ACC112 (cell line): ENCODE data around the gene SERPINB10.

ENCODE experiments used
- H2AFZ ChIP-seq: fragments of 200-600 bp; sonication (generic); one replicate; pipeline ENCODE4 v1.6.0; 2017; ENCODE audit warnings: antibody characterized with exemption, low read length; ENCODE audit not compliant: unreplicated experiment
- H3K27ac ChIP-seq: fragments of 200-600 bp; sonication (generic); 2 replicates; pipeline ENCODE4 v1.5.1; 2014; ENCODE audit warnings: low read depth, mild to moderate bottlenecking, antibody characterized with exemption, low read length, moderate library complexity
- H3K27me3 ChIP-seq: fragments of 200-600 bp; sonication (generic); 2 replicates; pipeline ENCODE4 v1.6.1; 2014; ENCODE audit warnings: mild to moderate bottlenecking, antibody characterized with exemption, low read length, moderate library complexity, mixed read lengths; ENCODE audit not compliant: insufficient read depth
- H3K36me3 ChIP-seq: fragments of 200-600 bp; sonication (generic); 2 replicates; pipeline ENCODE4 v1.6.1; 2016; ENCODE audit warnings: mild to moderate bottlenecking, antibody characterized with exemption, low read length, moderate library complexity, mixed read lengths; ENCODE audit not compliant: insufficient read depth
- H3K4me1 ChIP-seq: fragments of 200-600 bp; sonication (generic); one replicate; pipeline ENCODE4 v1.6.1; 2016; ENCODE audit warnings: low read length, mixed read lengths; ENCODE audit not compliant: insufficient read depth, unreplicated experiment, control insufficient read depth
- H3K4me3 ChIP-seq: fragments of 200-600 bp; sonication (generic); 2 replicates; pipeline ENCODE4 v1.5.1; 2014; ENCODE audit warnings: mild to moderate bottlenecking, low read depth, low read length
- H3K79me2 ChIP-seq: fragments of 200-600 bp; sonication (generic); one replicate; pipeline ENCODE4 v1.6.0; 2016; ENCODE audit warnings: low read length; ENCODE audit not compliant: control insufficient read depth, unreplicated experiment, insufficient read depth

Gene SERPINB10

GRCh38 chr18:63890950-63891304, 16.8 kb upstream of the SERPINB10 start:
- H3K4me1 ChIP-seq = no peaks in the 10 kb centered on the region
- H2AFZ ChIP-seq = no peak overlapping the region
- H3K36me3 ChIP-seq = no peaks in the 10 kb centered on the region
- no peaks in the 10 kb centered on the region for H3K79me2 ChIP-seq
- H3K27ac ChIP-seq = no peak overlapping the region
- H3K4me3 ChIP-seq = no peak overlapping the region
- H3K27me3 ChIP-seq = no peaks in the 10 kb centered on the region

GRCh38 chr18:63892566-63892965, 15.2 kb upstream of the SERPINB10 start:
- Histone ChIP-seq H2AFZ (no peak overlapping the region), H3K36me3 (no peaks in the 10 kb centered on the region), H3K27ac (no peak overlapping the region), H3K4me3 (no peak overlapping the region), H3K4me1 (peaks cover 8% of the 10 kb centered on the region), H3K27me3 (no peaks in the 10 kb centered on the region), H3K79me2 (no peaks in the 10 kb centered on the region)

- no peaks in the 10 kb centered on the region for H3K36me3 ChIP-seq
- no peaks in the 10 kb centered on the region for H3K27me3 ChIP-seq
- no peak overlapping the region for H3K4me3 ChIP-seq
- H2AFZ ChIP-seq = no peak overlapping the region
- H3K79me2 ChIP-seq = no peaks in the 10 kb centered on the region
- H3K27ac ChIP-seq = no peak overlapping the region
- H3K4me1 ChIP-seq = peaks cover 9% of the 10 kb centered on the region
Measured at GRCh38 chr18:63894106-63894772, 13.5 kb upstream of the SERPINB10 start.

GRCh38 chr18:63895190-63895589, 12.6 kb upstream of the SERPINB10 start:
- peaks cover 9% of the 10 kb centered on the region for H3K4me1 ChIP-seq
- no peaks in the 10 kb centered on the region for H3K79me2 ChIP-seq
- no peak overlapping the region for H3K27ac ChIP-seq
- H3K27me3 ChIP-seq = no peaks in the 10 kb centered on the region
- no peaks in the 10 kb centered on the region for H3K36me3 ChIP-seq
- no peak overlapping the region for H2AFZ ChIP-seq
- H3K4me3 ChIP-seq = no peak overlapping the region

GRCh38 chr18:63897072-63897471, 10.7 kb upstream of the SERPINB10 start:
- Histone ChIP-seq H3K27me3 (no peaks in the 10 kb centered on the region), H3K27ac (no peak overlapping the region), H3K36me3 (no peaks in the 10 kb centered on the region), H3K4me1 (peaks cover 9% of the 10 kb centered on the region), H3K79me2 (no peaks in the 10 kb centered on the region), H2AFZ (no peak overlapping the region), H3K4me3 (no peak overlapping the region)

GRCh38 chr18:63899206-63899605, 8.6 kb upstream of the SERPINB10 start:
- Histone ChIP-seq H3K4me1 (peaks cover 9% of the 10 kb centered on the region), H3K4me3 (no peak overlapping the region), H3K27me3 (no peaks in the 10 kb centered on the region), H3K79me2 (no peaks in the 10 kb centered on the region), H3K27ac (no peak overlapping the region), H3K36me3 (no peaks in the 10 kb centered on the region), H2AFZ (no peak overlapping the region)

GRCh38 chr18:63903851-63904570, 3.7 kb upstream of the SERPINB10 start:
- Histone ChIP-seq H3K36me3 (no peaks in the 10 kb centered on the region), H3K4me1 (no peaks in the 10 kb centered on the region), H3K4me3 (no peak overlapping the region), H3K27ac (no peak overlapping the region), H2AFZ (no peak overlapping the region), H3K79me2 (no peaks in the 10 kb centered on the region), H3K27me3 (no peaks in the 10 kb centered on the region)

GRCh38 chr18:63904694-63905093, 3.1 kb upstream of the SERPINB10 start:
- Histone ChIP-seq H3K27ac (no peak overlapping the region), H3K27me3 (peaks cover 5% of the 10 kb centered on the region), H3K79me2 (no peaks in the 10 kb centered on the region), H3K36me3 (no peaks in the 10 kb centered on the region), H3K4me1 (no peaks in the 10 kb centered on the region), H3K4me3 (no peak overlapping the region), H2AFZ (no peak overlapping the region)

GRCh38 chr18:63905361-63905760, 2.4 kb upstream of the SERPINB10 start:
- Histone ChIP-seq H3K4me1 (no peaks in the 10 kb centered on the region), H3K36me3 (no peaks in the 10 kb centered on the region), H2AFZ (no peak overlapping the region), H3K27me3 (peaks cover 8% of the 10 kb centered on the region), H3K4me3 (no peak overlapping the region), H3K27ac (no peak overlapping the region), H3K79me2 (no peaks in the 10 kb centered on the region)

- Histone ChIP-seq H3K4me3 (no peak overlapping the region), H3K27ac (no peak overlapping the region), H3K79me2 (no peaks in the 10 kb centered on the region), H3K36me3 (no peaks in the 10 kb centered on the region), H2AFZ (no peak overlapping the region), H3K4me1 (no peaks in the 10 kb centered on the region), H3K27me3 (peaks cover 13% of the 10 kb centered on the region)
Measured at GRCh38 chr18:63906056-63906455, 1.7 kb upstream of the SERPINB10 start.

GRCh38 chr18:63908858-63909257, 1.1 kb downstream of the SERPINB10 start:
- Histone ChIP-seq H3K79me2 (no peaks in the 10 kb centered on the region), H3K4me3 (no peak overlapping the region), H3K27me3 (peaks cover 35% of the 10 kb centered on the region), H3K27ac (no peak overlapping the region), H2AFZ (no peak overlapping the region), H3K36me3 (no peaks in the 10 kb centered on the region), H3K4me1 (no peaks in the 10 kb centered on the region)
